ENCODE data around the gene CACNA1I. TPM values are rescaled to one million over a fixed set of nuclear protein-coding genes. Genes with fewer than 3 reads are reported as not detected.

CACNA1I gene
- polyA plus RNA-seq, 3 donors: 0.04 TPM; not detected in 2

GRCh38 chr22:39663751-39664150 lies 93.2 kb downstream of the CACNA1I start:
- Mint-ChIP-seq H3K4me1 (peaks cover 8% of the 10 kb centered on the region), H3K36me3 (peaks cover 0 to 3% of the 10 kb centered on the region in 2 donors), H3K9me3 (peaks cover 0 to 11% (median 3%) of the 10 kb centered on the region in 7 donors), H3K27ac (no peak overlapping the region), H3K27me3 (ENCODE audit: low read depth in 3 of 3) (peaks cover 40 to 79% (median 51%) of the 10 kb centered on the region in 3 donors), H3K4me3 (peak overlapping the region in 1 of 2 donors; percentile 48)
- Histone ChIP-seq H3K9ac (ENCODE audit: insufficient read depth, low read length, poor library complexity, severe bottlenecking) (no peak overlapping the region), H3K4me2 (replicated peaks; ENCODE audit: extremely low read depth, low read length, poor library complexity, severe bottlenecking) (no peak overlapping the region), H3K9me3 (replicated peaks in 1 of 2; ENCODE audit: control insufficient read depth in 1 of 2, insufficient read depth in 1 of 2, low read length in 2 of 2) (peaks cover 0 to 15% of the 10 kb centered on the region in 2 donors), H3K4me3 (replicated peaks in 1 of 3; ENCODE audit: low read depth in 2 of 3, low read length in 3 of 3) (no peak overlapping the region), H3K27ac (ENCODE audit: low read depth in 1 of 2, low read length in 2 of 2) (no peak overlapping the region), H3K79me2 (ENCODE audit: insufficient read depth, low read length) (no peaks in the 10 kb centered on the region), H2AFZ (ENCODE audit: insufficient read depth, low read depth, low read length, poor library complexity, severe bottlenecking) (no peak overlapping the region), H4K20me1 (ENCODE audit: insufficient read depth, low read length) (no peaks in the 10 kb centered on the region), H3K36me3 (replicated peaks in 1 of 2; ENCODE audit: control insufficient read depth in 1 of 2, insufficient read depth in 2 of 2, low read length in 2 of 2) (no peaks in the 10 kb centered on the region), H3K4me1 (ENCODE audit: control insufficient read depth in 1 of 2, insufficient read depth in 2 of 2, low read length in 2 of 2) (peaks cover 0 to 7% of the 10 kb centered on the region in 2 donors), H3K27me3 (ENCODE audit: control insufficient read depth in 2 of 2, insufficient read depth in 2 of 2, low read length in 2 of 2) (peaks cover 18 to 53% of the 10 kb centered on the region in 2 donors)
- DNase-seq: no peak
- no peak for TF ChIP-seq CTCF (IDR thresholded peaks at IDR 0.05)
- 64% methylated on average over 22 of the region's 22 CpGs for WGBS (ENCODE audit: insufficient coverage)
- intact Hi-C loops (cut with micrococcal nuclease): no loop called here

GRCh38 chr22:39664485-39665200 lies 94.1 kb downstream of the CACNA1I start:
- H3K9ac ChIP-seq (ENCODE audit: insufficient read depth, low read length, poor library complexity, severe bottlenecking): no peak overlapping the region
- Mint-ChIP-seq H3K4me1 (peaks cover 8% of the 10 kb centered on the region), H3K27me3 (ENCODE audit: low read depth in 3 of 3) (peaks cover 44 to 73% (median 50%) of the 10 kb centered on the region in 3 donors), H3K36me3 (peaks cover 0 to 3% of the 10 kb centered on the region in 2 donors), H3K9me3 (peaks cover 0 to 11% (median 3%) of the 10 kb centered on the region in 7 donors), H3K27ac (no peak overlapping the region), H3K4me3 (no peak overlapping the region)
- 13% methylated on average over 22 of the region's 44 CpGs for WGBS (ENCODE audit: insufficient coverage)
- no peak overlapping the region for H3K4me2 ChIP-seq (replicated peaks; ENCODE audit: extremely low read depth, low read length, poor library complexity, severe bottlenecking)
- no peaks in the 10 kb centered on the region for H3K36me3 ChIP-seq (replicated peaks in 1 of 2; ENCODE audit: control insufficient read depth in 1 of 2, insufficient read depth in 2 of 2, low read length in 2 of 2)
- H2AFZ ChIP-seq (ENCODE audit: insufficient read depth, low read depth, low read length, poor library complexity, severe bottlenecking): no peak overlapping the region
- no peaks in the 10 kb centered on the region for H4K20me1 ChIP-seq (ENCODE audit: insufficient read depth, low read length)
- intact Hi-C loops (cut with micrococcal nuclease): no loop called here
- H3K27me3 ChIP-seq (ENCODE audit: control insufficient read depth in 2 of 2, insufficient read depth in 2 of 2, low read length in 2 of 2): peaks cover 18 to 53% of the 10 kb centered on the region in 2 donors
- H3K9me3 ChIP-seq (replicated peaks in 1 of 2; ENCODE audit: control insufficient read depth in 1 of 2, insufficient read depth in 1 of 2, low read length in 2 of 2): peaks cover 0 to 15% of the 10 kb centered on the region in 2 donors
- TF ChIP-seq CTCF (IDR thresholded peaks at IDR 0.05): no peak
- DNase-seq: no peak
- no peaks in the 10 kb centered on the region for H3K79me2 ChIP-seq (ENCODE audit: insufficient read depth, low read length)
- peaks cover 0 to 7% of the 10 kb centered on the region in 2 donors for H3K4me1 ChIP-seq (ENCODE audit: control insufficient read depth in 1 of 2, insufficient read depth in 2 of 2, low read length in 2 of 2)
- no peak overlapping the region for H3K4me3 ChIP-seq (replicated peaks in 1 of 3; ENCODE audit: low read depth in 2 of 3, low read length in 3 of 3)
- H3K27ac ChIP-seq (ENCODE audit: low read depth in 1 of 2, low read length in 2 of 2): no peak overlapping the region
